SK-MEL-5 (cell line): ENCODE data around the gene HAPLN2. TPM values are rescaled to one million over a fixed set of nuclear protein-coding genes. Genes with fewer than 3 reads are reported as not detected.
"Not testable (repeated sequence)": the region's sequence is repeated elsewhere in the genome, so short reads cannot be mapped to it uniquely, and the experiment has no call there.

ENCODE experiments used
- DNase-seq: peaks from one replicate; pipeline ENCODE4 v3.0.0-alpha.2; 2016; ENCODE audit warnings: low read depth, low spot score
- in situ Hi-C: cut with HindIII; loops from 2 replicates; pipeline ENCODE4 v1.10.0; 2016; ENCODE audit warnings: low sequenced_read_pairs, high pct_unique_total_duplicates, low pct_unique_long_range_greater_than_20kb
- polyA plus RNA-seq, 2 experiments: library from polyadenylated mRNA; depleted of rRNA; stranded (reverse); fragments of >200 nt; gene quantifications; 2 replicates each; pipeline ENCODE4 v1.2.3, GENCODE V29; 2015
- total RNA-seq: library from RNA; depleted of rRNA; stranded (reverse); fragments of >200 nt; shearing (Covaris generic); gene quantifications from 2 replicates; pipeline ENCODE4 v1.2.3, GENCODE V29; 2014; rRNA removed

The HAPLN2 gene
- not detected in 2 replicates for total RNA-seq
- polyA plus RNA-seq (2015; cell fraction: cytosol; rRNA removed): not detected in 2 replicates
- 0.47 and 6.2 TPM in 2 replicates for polyA plus RNA-seq (2015; cell fraction: nucleus; rRNA removed)

DNA sequence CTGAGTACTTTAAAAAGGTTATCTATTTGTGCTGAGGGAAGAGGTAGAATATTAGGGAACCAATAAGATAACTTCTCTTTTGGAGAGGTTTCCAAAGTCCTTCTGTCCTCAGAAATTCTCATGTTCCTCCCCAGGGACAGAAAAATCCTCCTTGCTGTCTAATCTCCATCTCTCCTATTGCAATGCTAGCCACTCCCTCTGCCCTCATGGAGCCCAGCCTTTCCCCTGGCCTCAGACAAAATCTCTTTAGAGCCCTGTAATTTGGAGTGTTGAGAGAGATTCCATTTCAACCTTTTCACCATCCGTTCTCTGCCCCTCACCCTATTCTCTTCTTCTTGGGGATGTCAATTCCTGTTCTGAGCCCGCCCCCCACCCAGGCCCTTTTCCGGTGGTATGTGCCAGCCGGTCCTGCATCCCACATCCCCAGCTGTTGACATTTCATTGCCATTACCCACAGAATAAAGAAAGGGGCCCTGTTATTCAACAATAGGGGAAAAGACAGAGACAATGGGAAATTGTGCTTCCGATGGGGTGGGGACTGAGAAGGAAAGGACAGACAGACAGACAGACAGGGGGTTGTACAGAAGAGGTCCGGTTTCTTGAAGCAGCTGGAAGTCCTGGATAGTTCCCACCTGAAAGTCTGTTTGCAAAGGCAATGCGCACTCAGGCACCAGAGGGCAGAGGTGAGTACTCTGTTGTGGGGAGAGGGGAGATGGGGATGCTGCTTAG is at the start of gene HAPLN2:
HAPLN2 (plus strand) TSS at position 563 of the 729 bp plus-strand sequence. CDS start 4,076 bp downstream, outside the sequence.
- in situ Hi-C loops: no loop called here
- DNase-seq: peak; percentile 51

DNA sequence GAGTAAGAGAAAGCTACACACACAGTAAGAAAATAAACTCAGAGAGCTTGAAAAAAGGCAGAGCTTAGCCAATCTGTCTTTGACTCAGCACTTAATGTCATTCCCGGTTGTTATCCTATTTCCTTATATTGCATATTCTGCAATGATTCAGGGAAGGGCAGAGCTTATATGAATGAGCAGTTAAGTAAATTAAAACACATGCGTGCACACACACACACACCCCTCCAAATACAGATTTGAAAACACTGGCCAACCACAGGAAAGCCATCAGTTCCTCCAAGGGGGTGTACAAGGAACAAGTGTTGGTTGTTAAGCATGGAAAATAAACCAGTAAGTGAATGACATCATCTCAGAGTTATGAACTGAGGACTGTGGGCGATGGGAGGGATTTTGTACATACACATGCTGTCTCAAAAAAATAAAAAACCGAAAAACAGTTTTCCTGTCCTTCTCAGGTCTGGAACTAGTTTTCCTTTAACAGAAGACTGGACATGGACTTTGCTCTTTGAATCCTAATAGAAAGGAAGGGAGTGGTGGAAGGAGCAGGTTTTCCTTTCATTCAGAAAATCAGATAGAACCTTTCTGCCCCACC is 47.9 kb upstream of the HAPLN2 start:
- in situ Hi-C loops: no loop called here
- no peak for DNase-seq

DNA sequence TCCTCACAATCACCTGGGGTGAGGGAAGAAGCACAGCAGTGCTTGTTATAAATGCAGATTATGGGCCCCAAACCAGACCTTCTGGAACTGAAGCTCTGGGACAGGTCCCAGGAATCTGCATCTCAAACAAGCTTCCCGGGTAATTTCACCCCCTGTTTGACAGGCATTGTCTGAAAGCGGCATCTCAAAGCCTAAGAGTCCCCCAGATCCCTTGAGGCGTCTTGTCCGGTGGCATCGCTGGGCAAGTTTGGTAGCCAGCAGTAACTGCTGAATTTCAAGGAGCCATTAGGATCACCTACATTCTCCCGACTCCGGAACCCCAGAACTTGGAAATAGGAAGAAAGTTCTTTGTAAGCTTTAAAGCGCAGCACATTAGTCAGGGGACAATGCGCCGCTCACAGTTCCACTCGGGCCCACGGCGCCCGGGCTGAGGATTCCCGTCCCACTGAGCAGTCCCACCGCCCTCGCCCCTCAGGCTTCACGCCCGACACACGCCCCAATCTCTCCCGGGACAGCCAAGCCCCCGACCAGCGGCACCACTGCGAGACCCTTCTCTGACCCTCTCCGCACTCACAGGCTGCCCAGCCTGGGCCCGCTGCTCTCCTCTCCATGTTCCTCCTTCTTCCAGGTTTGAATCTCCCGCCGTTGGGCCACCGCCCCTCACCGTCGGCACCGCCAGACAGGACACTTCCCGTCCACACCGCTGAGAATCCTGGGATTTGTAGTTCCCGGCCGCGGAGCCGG is 47.1 kb upstream of the HAPLN2 start, which contains the start of gene IQGAP3:
IQGAP3 (minus strand) TSS at position 647 of the 744 bp plus-strand sequence; CDS start at position 611, 36 bp downstream.
- in situ Hi-C loops: no loop called here
- DNase-seq: peak; percentile 88

DNA sequence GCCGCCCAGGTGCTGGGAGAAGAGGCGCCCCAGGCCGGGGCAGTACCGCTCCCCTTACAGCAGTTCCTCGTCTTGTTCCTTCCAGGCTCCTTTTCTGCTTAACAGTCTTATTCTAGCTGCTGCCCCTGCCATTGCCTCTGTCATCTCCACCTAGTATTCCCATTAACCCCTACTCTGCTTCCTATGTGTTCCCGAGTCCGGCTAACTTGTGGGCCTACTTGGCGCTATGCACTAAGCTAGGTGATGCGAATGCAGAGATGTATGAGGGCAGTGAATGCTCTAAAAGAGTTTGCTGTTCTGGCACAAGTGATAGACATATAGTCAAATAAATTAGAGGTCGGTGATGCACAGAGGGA is 46.6 kb upstream of the HAPLN2 start:
- DNase-seq: no peak
- in situ Hi-C loops: no loop called here

DNA sequence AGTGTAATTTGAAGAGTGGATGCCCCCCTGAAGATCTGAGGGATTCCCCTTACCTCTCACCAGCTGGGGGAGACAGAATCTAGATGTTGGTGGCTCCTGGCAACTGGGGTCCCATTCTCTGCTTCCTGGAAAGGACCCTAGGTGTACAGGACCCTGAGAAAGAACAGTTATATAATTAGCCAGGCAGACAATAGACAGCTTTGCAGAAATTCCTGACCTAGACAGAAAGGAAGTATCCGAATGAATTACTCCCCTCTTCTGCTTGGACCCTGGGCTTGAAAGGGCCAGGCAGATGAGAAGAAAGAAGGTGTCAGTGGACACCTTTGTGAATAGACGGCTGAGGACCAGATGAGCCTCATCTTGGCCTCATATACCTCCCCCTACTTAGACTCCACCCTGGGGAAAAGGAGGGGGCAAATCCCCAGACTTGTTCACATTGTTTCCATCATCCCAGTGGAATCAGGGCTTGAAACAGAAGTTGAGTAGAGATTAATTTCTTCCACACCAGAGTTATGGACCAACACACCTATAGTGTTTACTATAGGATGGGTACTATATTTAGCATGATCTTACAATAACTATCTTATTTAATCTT is 45.1 kb upstream of the HAPLN2 start:
- DNase-seq: no peak
- in situ Hi-C loops: no loop called here

DNA sequence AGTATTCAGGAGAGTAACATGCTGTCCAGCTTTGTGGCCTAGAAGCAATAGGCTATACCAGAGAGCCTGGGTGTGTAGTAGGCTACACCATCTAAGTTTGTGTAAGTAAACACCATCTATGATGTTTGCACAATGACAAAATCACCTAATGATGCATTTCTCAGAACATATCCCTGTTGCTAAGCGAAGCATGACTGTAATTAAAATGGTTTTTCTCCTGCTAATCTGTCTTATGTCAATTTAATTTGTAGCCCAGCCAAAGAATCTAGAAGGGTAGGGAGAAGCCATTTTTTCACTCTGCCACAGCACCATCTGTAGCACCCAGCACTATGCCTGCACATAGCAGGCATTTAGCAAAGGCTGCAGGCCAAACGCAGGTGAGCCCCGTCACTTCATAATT is 41.7 kb upstream of the HAPLN2 start:
- in situ Hi-C loops: no loop called here
- DNase-seq: no peak

DNA sequence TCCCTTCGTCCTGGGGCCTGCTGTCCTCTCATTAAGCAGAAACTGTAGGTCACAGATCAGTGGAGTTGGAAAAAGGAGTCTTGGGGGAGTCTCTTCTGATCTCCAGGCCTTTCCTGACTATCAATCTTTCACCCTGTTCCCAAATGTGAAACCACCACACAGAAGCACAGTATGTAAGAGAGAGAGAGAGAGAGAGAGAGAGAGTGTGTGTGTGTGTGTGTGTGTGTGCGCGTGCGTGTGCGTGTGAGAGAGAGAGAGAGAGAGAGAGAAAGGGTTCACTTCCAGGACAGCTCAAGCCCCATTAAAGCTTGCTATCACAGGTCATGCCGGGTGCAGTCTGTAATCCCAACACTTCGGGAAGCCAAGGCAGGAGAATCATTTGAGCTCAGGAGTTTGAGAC is 41.2 kb upstream of the HAPLN2 start:
- DNase-seq: no peak
- in situ Hi-C loops: no loop called here

DNA sequence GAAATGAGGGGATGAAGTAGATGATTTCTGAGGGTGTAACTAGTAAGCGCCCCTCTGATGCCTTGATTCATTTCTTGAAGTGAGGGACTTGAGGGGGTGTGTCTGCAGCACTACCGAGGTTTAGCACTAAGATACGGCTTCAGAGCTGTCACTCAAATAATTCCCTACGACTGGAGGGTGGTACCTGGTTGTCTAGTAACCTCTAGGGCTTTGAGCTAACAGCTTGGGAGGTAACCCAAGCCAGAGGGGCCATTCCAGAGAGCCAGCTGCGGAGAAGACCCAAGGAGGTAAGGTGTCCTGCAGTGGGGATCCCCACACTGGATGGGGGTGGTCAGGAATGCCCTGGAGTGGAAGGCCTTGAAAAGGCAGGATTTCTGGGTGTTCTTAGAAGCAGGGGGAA is 39.7 kb upstream of the HAPLN2 start, which contains the start of gene TTC24:
TTC24 (plus strand) TSS at position 252 of the 400 bp plus-strand sequence. CDS start 1,642 bp downstream, outside the sequence.
- in situ Hi-C loops: no loop called here
- no peak for DNase-seq

DNA sequence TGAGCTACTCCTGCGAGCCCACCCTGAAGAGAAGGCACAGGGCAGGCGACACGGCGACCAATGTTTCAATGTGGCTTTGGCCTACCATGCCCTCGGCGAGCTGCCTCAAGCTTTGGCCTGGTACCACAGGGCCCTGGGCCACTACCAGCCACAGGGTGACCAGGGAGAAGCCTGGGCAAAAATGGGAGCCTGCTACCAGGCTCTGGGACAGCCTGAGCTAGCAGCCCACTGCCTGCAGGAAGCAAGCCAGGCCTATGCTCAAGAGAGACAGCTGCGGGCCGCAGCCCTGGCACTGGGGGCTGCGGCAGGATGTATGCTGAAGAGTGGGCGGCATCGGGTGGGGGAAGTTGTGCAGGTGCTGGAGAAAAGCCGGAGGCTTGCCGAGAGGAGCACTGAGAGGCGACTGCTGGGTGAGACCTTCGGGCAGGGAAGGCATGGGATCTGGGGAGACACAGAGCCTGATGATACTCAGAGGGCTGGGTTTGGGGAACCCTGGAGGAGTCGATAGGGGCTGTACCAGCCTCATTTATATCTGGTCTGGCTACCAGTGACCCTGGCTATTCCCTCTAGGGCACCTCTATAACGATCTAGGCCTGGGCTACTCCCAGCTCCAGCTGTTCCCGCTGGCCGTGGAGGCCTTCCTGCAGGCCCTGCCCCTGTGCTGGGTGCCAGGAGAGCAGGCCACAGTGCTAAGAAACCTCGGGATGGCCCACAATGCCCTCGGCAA is 37.4 kb upstream of the HAPLN2 start:
- in situ Hi-C loops: no loop called here
- DNase-seq: no peak

DNA sequence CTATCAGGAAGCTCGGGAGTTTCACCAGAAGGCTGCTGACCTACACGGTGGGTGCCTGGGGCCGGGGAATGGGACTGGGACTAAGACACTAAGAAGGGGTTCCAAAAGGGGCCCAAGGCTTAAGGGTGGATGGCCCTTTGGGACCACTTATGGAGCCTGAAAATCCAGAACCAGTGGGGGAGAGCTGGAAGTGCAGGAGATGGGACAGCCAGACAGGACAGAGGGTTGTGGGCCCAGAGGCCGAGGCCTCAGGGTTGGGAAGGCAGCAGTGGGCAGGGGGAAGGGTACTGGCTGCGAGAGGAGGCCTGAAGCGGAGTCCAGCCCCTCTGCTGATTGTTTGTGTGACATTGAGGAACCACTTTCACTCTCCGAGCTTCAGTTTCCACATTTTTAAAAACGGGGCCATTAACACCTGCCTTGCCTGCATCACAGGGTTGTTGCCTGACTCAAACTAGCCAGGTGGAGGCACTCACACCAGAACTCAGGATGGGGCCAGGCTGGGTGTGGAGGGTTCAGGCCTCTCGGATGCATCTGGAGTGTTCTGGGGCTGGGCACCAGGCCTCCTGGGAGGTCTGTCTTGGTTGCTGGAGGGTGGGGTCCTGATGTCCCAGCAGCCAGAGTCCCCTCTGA is 36.7 kb upstream of the HAPLN2 start:
- in situ Hi-C loops: no loop called here
- no peak for DNase-seq

DNA sequence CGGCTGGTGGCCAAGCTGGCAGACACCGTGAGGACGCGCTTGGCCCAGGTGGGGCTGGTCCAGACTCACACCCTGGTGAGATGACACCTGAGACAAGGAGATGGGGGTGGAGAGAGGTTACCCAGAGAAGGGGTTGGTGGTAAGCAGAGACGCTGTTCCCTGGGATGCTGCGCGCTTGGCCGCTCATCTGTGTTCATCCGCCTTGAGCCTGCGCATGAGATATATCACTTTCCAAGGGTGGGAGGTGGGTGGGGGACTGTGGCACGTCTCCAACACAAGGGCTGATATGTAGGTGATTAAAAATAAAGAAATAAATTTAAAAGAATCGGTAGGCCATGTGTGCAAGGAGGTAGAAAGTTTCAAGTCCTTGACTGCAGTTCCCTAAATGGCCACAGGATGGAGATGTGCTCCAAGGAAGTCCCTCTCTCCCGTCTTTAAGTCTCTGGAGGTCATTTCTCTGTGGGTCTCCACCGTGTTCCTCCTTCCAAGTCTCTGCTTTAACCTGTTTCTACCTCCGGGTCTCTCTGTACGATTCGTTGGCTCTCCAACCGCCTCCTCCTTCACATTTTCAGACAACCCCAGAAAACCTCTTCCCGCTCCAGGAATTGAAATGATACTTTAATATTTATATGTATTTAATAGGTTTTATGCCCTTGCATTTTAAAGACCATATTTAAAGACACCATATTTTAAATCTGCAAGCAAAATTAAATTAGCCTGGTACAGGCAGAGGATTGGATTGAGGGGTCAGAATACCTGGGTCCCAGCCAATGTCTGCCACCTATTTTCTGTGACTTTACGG is 35.2 kb upstream of the HAPLN2 start:
- in situ Hi-C loops: no loop called here
- peak; percentile 83 for DNase-seq

DNA sequence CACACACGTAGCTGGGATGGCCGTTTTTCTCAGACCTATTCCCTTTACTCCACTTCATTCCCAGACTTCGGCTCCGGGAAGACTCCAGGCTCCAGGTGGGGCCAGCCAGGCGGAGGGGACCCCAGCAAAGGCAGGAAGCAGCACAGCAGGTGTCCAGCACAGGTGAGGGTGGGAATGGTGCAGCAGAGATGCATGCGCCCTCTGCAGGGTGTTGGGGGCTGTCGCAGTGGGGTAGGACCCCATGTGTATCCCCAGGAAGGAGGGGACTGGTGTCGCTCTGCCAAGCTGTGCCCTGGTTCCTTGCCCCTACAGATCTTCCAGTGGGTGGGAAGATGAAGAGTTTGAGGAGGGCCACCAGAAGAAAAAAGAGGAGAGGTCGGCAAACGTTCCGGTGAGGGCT is 34.4 kb upstream of the HAPLN2 start:
- DNase-seq: no peak
- in situ Hi-C loops: no loop called here

DNA sequence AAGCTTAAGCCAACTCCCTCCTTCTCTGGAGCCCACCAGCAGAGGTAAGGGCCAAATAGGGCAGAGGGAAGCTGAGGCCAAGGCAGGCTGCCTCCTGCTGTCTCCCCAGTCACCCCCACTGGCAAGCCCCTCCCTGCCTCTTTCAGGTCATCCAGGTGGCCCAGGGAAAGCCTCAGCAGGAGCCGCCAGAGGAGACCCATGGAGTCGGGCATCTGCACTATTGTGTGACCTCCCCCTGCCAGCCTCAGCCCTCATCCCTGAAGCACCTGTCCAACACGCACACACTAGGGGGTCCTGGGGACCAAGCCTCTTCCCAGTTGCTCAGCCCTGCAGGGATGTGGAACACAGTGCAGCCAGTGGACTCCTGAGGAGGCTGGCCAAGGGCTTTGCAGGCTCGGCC is 32.9 kb upstream of the HAPLN2 start:
- in situ Hi-C loops: no loop called here
- DNase-seq: no peak

DNA sequence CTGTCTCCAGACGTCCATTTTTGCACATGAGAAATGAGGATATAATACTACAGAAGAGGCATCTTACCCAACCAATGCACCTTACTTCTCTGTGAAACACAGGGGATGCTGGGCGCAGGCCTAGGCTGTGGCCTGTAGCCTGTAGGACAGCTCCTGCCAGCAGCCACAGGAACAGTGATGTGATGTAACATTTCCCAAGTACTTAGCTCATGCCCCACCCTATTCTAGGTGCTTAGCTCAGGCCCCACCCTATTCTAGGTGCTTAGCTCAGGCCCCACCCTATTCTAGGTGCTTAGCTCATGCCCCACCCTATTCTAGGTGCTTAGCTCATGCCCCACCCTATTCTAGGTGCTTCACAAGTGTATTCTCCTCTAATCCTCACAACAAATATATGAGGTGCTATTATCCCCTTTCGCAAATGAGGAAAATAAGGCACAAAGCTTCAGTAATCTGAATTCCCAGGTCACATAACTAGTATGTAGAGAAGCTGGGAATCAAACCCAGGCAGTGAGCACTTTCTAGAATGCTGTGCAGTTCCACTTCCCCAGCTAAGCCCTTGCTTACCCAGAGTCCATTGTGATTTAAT is 32.2 kb upstream of the HAPLN2 start:
- no peak for DNase-seq
- in situ Hi-C loops: no loop called here

DNA sequence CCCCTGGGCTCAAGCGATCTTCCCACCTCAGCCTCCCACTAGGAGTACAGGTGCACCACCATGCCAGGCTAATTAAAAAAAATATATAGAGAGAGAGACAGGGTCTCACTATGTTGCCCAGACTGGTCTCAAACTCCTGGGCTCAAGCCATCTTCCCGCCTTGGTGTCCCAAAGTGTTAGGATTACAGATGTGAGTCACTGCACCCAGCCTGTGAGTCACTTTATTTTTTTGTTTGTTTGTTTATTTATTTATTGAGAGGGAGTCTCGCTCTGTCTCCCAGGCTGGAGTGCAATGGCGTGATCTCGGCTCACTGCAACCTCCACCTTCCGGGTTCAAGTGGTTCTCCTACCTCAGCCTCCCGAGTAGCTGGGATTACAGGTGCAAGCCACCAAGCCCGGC is 31.3 kb upstream of the HAPLN2 start:
- DNase-seq, in situ Hi-C loops: not testable (repeated sequence)

DNA sequence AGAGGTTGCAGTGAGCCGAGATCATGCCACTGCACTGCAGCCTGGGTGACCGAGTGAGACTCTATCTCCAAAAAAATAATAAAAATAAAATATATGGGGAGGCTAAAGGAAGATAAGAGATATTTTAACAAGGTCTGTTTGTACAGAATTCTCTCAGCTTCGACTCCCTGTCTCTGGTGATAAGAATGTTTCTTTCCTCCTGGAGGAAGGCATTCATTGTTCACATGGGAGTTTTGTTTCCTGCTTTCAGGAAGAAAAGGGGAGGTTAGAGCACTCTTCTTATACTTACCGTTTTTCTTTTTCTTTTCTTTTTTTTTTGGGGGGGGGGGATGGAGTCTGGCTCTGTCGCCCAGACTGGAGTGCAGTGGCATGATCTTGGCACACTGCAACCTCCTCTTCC is 29.7 kb upstream of the HAPLN2 start:
- in situ Hi-C loops: no loop called here
- DNase-seq: no peak
